A673 (cell line): Measurements from ENCODE around the gene AQP3.

Experiments
- CTCF ChIP-seq: fragments of 300-800, 200-600 bp; sonication (generic); conservative IDR thresholded peaks from 2 replicates; pipeline ENCODE4 v1.5.1; 2017; ENCODE audit warnings: low read depth, mild to moderate bottlenecking, antibody characterized with exemption, low read length, moderate library complexity, mixed read lengths
- EZH2 ChIP-seq: fragments of 200-600 bp; sonication (generic); IDR thresholded peaks from 2 replicates; pipeline ENCODE4 v1.6.1; 2017; ENCODE audit warnings: borderline replicate concordance, low read depth, mild to moderate bottlenecking, mixed read lengths, antibody characterized with exemption, low read length; ENCODE audit not compliant: poor library complexity, severe bottlenecking

GRCh38 chr9:33436445-33436844 is 10.9 kb downstream of the AQP3 start:
- no peak for TF ChIP-seq CTCF
- no peak for TF ChIP-seq EZH2
